ENCODE results near the gene NAXE. TPM values are rescaled to one million over a fixed set of nuclear protein-coding genes. Genes with fewer than 3 reads are reported as not detected.
"Not testable (repeated sequence)": the region's sequence is repeated elsewhere in the genome, so short reads cannot be mapped to it uniquely, and the experiment has no call there.

The NAXE gene
- total RNA-seq, 1 experiment from 2014 or later, result 90.3 TPM

DNA sequence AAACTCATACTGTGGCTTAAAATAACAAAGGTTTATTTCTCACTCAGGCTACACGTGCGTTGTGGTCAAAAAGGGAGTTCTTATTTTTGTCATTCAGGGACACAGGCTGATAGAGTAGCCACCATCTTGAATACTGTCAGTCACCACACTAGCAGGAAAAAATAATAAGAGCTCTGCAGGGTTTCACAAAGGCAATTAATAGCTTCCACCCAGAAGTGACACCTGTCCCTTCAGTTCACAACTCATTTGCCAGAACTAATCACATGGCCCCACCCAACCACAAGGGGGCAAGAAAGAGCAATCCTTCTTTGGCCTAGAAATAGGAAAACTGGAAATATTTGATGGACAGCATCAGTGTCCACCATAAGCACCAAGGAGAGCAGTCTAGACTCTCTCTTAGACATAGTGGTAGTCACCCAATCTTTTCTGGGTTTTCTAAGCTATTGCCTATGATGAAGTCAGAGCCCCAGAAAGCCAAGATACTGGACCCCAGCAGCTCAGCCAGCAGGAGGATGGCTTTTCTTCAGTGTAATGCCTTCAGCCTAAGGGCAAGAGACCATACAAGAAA, 35.8 kb downstream of the NAXE start:
- peak; percentile 65 to 66 for DNase-seq
- Histone ChIP-seq H3K27me3 (ENCODE audit: insufficient read depth, low read depth) (peaks cover 8% of the 10 kb centered on the region; the same call in 1 of the 2 replicates), H3K27ac (no peak overlapping the region)

DNA sequence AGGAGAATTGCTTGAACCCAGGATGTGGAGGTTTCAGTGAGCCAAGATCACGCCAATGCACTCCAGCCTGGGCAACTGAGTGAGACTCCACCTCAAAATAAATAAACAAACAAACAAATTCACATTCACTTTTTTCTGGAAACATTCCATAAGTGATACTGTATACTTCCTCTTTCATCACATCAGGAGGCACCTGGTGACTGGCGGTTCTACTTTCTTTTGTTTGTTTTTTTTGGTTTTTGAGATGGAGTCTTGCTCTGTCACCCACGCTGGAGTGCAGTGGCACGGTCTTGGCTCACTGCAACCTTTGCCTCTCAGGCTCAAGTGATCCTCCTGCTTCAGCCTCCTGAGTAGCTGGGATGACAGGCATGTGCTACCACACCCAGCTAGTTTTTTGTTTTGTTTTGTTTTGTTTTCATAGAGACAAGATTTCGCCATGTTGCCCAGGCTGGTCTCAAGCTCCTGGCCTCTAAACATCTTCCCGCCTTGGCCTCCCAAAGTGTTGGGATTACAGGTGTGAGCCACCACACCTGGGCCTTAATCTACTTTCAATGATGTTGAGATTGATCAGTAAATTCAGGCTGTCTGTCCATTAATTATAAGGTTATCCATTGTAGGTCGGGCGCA, 38.4 kb downstream of the NAXE start:
- H3K4me1 ChIP-seq (replicated peaks; ENCODE audit: insufficient read depth), result peaks cover 12% of the 10 kb centered on the region
- H4K20me1 ChIP-seq (ENCODE audit: insufficient read depth), result no peaks in the 10 kb centered on the region
- peak overlapping the region; percentile 29; the same call in 1 of the 2 replicates for H3K4me2 ChIP-seq
- CTCF ChIA-PET, result interaction anchor here (0.7 kb wide), 1 partner anchor 187 kb away, joined by 7 read pairs; the partner anchor contains the start of gene SH2D2A
- H3K4me3 ChIP-seq, result no peak overlapping the region
- POLR2A ChIA-PET (ENCODE audit: unreplicated experiment), result no interaction called here
- H3K9me2 ChIP-seq (ENCODE audit: insufficient read depth), result no peaks in the 10 kb centered on the region
- TF ChIP-seq EZH2 (IDR thresholded peaks at IDR 0.05; ENCODE audit: low read depth), result no peak
- TF ChIP-seq, protein P1, sequence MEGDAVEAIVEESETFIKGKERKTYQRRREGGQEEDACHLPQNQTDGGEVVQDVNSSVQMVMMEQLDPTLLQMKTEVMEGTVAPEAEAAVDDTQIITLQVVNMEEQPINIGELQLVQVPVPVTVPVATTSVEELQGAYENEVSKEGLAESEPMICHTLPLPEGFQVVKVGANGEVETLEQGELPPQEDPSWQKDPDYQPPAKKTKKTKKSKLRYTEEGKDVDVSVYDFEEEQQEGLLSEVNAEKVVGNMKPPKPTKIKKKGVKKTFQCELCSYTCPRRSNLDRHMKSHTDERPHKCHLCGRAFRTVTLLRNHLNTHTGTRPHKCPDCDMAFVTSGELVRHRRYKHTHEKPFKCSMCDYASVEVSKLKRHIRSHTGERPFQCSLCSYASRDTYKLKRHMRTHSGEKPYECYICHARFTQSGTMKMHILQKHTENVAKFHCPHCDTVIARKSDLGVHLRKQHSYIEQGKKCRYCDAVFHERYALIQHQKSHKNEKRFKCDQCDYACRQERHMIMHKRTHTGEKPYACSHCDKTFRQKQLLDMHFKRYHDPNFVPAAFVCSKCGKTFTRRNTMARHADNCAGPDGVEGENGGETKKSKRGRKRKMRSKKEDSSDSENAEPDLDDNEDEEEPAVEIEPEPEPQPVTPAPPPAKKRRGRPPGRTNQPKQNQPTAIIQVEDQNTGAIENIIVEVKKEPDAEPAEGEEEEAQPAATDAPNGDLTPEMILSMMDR (conservative IDR thresholded peaks at IDR 0.05), result no peak
- H3K79me2 ChIP-seq (ENCODE audit: low read depth), result no peaks in the 10 kb centered on the region
- H3K27me3 ChIP-seq (ENCODE audit: insufficient read depth, low read depth), result no peaks in the 10 kb centered on the region
- no peaks in the 10 kb centered on the region for H3K9me3 ChIP-seq (ENCODE audit: insufficient read depth, low read depth)
- peak in 1 of 2 experiments; percentile 76 for DNase-seq
- intact Hi-C loops (cut with micrococcal nuclease; ENCODE audit: unreplicated experiment), result loop anchor here (10.0 kb wide), 1 partner anchor 295 kb away; the partner anchor contains the start of gene LRRC71
- BruUV-seq (replicated peaks), result no TSS peak
- peaks cover 17% of the 10 kb centered on the region for H3F3A ChIP-seq (ENCODE audit: insufficient read depth, low read depth)
- no peaks in the 10 kb centered on the region for H3K36me3 ChIP-seq (ENCODE audit: low read depth)
- H3K27ac ChIP-seq, result no peak overlapping the region
- H2AFZ ChIP-seq, result no peak overlapping the region

More for the DNA sequence above, 35.8 kb downstream of the NAXE start:
- CTCF ChIA-PET, result interaction anchor here (0.5 to 1.6 kb wide), 17 partner anchors 11 to 442 kb away, joined by 3 to 11 read pairs (median 5); partner anchors contain the start of gene NES
- TF ChIP-seq EZH2 (IDR thresholded peaks at IDR 0.05; ENCODE audit: low read depth), result no peak
- TF ChIP-seq, protein P1 (conservative IDR thresholded peaks at IDR 0.05), result peak; percentile 84
- Histone ChIP-seq H2AFZ (no peak overlapping the region), H3K36me3 (ENCODE audit: low read depth) (no peaks in the 10 kb centered on the region), H3K79me2 (ENCODE audit: low read depth) (no peaks in the 10 kb centered on the region), H3K4me2 (no peak overlapping the region), H3F3A (ENCODE audit: insufficient read depth, low read depth) (peaks cover 20% of the 10 kb centered on the region), H3K9me3 (ENCODE audit: insufficient read depth, low read depth) (no peaks in the 10 kb centered on the region), H4K20me1 (ENCODE audit: insufficient read depth) (no peaks in the 10 kb centered on the region), H3K4me1 (replicated peaks; ENCODE audit: insufficient read depth) (peaks cover 22% of the 10 kb centered on the region), H3K9me2 (ENCODE audit: insufficient read depth) (no peaks in the 10 kb centered on the region), H3K4me3 (no peak overlapping the region)
- POLR2A ChIA-PET (ENCODE audit: unreplicated experiment), result no interaction called here
- intact Hi-C loops (cut with micrococcal nuclease; ENCODE audit: unreplicated experiment), result loop anchor here (1.0 to 10.0 kb wide), 6 partner anchors 33 to 297 kb away; partner anchors contain the start of genes INSRR and LRRC71
- BruUV-seq (replicated peaks), result no TSS peak

DNA sequence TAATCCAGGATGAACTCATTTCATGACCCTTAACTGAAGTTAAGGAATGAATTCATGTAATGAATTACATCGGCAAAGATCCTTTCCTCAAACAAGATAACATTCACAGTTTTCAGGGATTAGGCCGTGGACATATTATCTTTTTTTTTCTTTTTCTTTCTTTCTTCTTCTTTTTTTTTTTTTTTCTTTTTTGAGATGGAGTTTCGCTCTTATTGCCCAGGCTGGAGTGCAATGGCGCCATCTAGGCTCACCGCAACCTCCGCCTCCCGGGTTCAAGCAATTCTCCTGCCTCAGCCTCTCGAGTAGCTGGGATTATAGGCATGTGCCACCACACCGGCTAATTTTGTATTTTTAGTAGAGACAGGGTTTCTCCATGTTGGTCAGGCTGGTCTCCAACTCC, 39.6 kb downstream of the NAXE start:
- H3K9me2 ChIP-seq (ENCODE audit: insufficient read depth); intact Hi-C loops (cut with micrococcal nuclease; ENCODE audit: unreplicated experiment); BruUV-seq (replicated peaks); H2AFZ ChIP-seq; H3K27ac ChIP-seq; H3K36me3 ChIP-seq (ENCODE audit: low read depth); DNase-seq; H3K4me3 ChIP-seq; H3K9me3 ChIP-seq (ENCODE audit: insufficient read depth, low read depth); H3K79me2 ChIP-seq (ENCODE audit: low read depth); H3K4me2 ChIP-seq; H4K20me1 ChIP-seq (ENCODE audit: insufficient read depth); H3K27me3 ChIP-seq (ENCODE audit: insufficient read depth, low read depth); POLR2A ChIA-PET (ENCODE audit: unreplicated experiment): not testable (repeated sequence)
- Histone ChIP-seq H3K4me1 (replicated peaks; ENCODE audit: insufficient read depth) (peaks cover 12% of the 10 kb centered on the region), H3F3A (ENCODE audit: insufficient read depth, low read depth) (peaks cover 17% of the 10 kb centered on the region)
- CTCF ChIA-PET, result interaction anchor here (0.7 kb wide), 1 partner anchor 11 kb away, joined by 3 read pairs; no protein-coding TSS in a partner anchor
